Panc1 (cell line): ENCODE data around the gene ENTPD8.

Experiments used
- POLR2AphosphoS5 ChIP-seq: IDR thresholded peaks from 2 replicates; pipeline ENCODE4 v1.6.1; 2012; ENCODE audit warnings: mild to moderate bottlenecking, low read depth, low read length, moderate library complexity
- REST ChIP-seq, 2 experiments: IDR thresholded peaks; 2 replicates each; pipeline ENCODE4 v1.6.1; 2011 to 2012; ENCODE audit warnings: low read depth in 2 of 2, control low read depth in 1 of 2, low read length in 1 of 2, mild to moderate bottlenecking in 1 of 2, moderate library complexity in 1 of 2; ENCODE audit not compliant: insufficient read depth in 1 of 2
- SIN3A ChIP-seq: IDR thresholded peaks from 2 replicates; pipeline ENCODE4 v1.6.1; 2012; ENCODE audit warnings: low read depth, mild to moderate bottlenecking, low read length, moderate library complexity, borderline replicate concordance; ENCODE audit not compliant: insufficient read depth
- TF ChIP-seq, protein P1 (sequence below): fragments of 450-650 bp; IDR thresholded peaks from 2 replicates; pipeline ENCODE4 v1.5.1; 2017; ENCODE audit warnings: mild to moderate bottlenecking

GRCh38 chr9:137470785-137471184 lies 29.6 kb upstream of the ENTPD8 start:
- TF ChIP-seq, protein P1, sequence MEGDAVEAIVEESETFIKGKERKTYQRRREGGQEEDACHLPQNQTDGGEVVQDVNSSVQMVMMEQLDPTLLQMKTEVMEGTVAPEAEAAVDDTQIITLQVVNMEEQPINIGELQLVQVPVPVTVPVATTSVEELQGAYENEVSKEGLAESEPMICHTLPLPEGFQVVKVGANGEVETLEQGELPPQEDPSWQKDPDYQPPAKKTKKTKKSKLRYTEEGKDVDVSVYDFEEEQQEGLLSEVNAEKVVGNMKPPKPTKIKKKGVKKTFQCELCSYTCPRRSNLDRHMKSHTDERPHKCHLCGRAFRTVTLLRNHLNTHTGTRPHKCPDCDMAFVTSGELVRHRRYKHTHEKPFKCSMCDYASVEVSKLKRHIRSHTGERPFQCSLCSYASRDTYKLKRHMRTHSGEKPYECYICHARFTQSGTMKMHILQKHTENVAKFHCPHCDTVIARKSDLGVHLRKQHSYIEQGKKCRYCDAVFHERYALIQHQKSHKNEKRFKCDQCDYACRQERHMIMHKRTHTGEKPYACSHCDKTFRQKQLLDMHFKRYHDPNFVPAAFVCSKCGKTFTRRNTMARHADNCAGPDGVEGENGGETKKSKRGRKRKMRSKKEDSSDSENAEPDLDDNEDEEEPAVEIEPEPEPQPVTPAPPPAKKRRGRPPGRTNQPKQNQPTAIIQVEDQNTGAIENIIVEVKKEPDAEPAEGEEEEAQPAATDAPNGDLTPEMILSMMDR = no peak
- no peak for TF ChIP-seq REST (IDR thresholded peaks at IDR 0.05; ENCODE audit: insufficient read depth in 1 of 2, low read depth in 2 of 2, low read length in 1 of 2)
- TF ChIP-seq POLR2AphosphoS5 = no peak
- TF ChIP-seq SIN3A = no peak
